GM06990 (cell line): ENCODE data around the gene PHACTR2.

ENCODE experiments used
- DNase-seq: peaks from one replicate; pipeline ENCODE4 v3.0.0-alpha.2; 2011; ENCODE audit not compliant: insufficient read length; ENCODE audit errors: extremely low read depth
- H3K27me3 ChIP-seq: replicated peaks from 2 replicates; pipeline ENCODE4 v1.6.0; 2011; ENCODE audit warnings: low read length; ENCODE audit not compliant: control insufficient read depth, insufficient read depth
- H3K36me3 ChIP-seq: 2 replicates; pipeline ENCODE4 v1.5.1; 2011; ENCODE audit warnings: low read length; ENCODE audit not compliant: control insufficient read depth, insufficient read depth
- H3K4me3 ChIP-seq: replicated peaks from 2 replicates; pipeline ENCODE4 v1.5.1; 2011; ENCODE audit warnings: low read depth, mild to moderate bottlenecking, control low read depth, low read length
- TF ChIP-seq, protein P1 (sequence below): IDR thresholded peaks from 2 replicates; pipeline ENCODE4 v1.5.1; 2011; ENCODE audit warnings: low read length, control low read depth, mild to moderate bottlenecking, inconsistent platforms; ENCODE audit not compliant: insufficient read depth, poor library complexity, severe bottlenecking

The PHACTR2 gene

GRCh38 chr6:143687591-143687990, 9.8 kb downstream of the PHACTR2 start:
- H3K36me3 ChIP-seq, result no peaks in the 10 kb centered on the region
- H3K4me3 ChIP-seq, result no peak overlapping the region
- no peaks in the 10 kb centered on the region for H3K27me3 ChIP-seq
- TF ChIP-seq, protein P1, sequence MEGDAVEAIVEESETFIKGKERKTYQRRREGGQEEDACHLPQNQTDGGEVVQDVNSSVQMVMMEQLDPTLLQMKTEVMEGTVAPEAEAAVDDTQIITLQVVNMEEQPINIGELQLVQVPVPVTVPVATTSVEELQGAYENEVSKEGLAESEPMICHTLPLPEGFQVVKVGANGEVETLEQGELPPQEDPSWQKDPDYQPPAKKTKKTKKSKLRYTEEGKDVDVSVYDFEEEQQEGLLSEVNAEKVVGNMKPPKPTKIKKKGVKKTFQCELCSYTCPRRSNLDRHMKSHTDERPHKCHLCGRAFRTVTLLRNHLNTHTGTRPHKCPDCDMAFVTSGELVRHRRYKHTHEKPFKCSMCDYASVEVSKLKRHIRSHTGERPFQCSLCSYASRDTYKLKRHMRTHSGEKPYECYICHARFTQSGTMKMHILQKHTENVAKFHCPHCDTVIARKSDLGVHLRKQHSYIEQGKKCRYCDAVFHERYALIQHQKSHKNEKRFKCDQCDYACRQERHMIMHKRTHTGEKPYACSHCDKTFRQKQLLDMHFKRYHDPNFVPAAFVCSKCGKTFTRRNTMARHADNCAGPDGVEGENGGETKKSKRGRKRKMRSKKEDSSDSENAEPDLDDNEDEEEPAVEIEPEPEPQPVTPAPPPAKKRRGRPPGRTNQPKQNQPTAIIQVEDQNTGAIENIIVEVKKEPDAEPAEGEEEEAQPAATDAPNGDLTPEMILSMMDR, result no peak
- DNase-seq, result no peak

GRCh38 chr6:143688681-143689080, 10.9 kb downstream of the PHACTR2 start:
- Histone ChIP-seq H3K4me3 (no peak overlapping the region), H3K36me3 (no peaks in the 10 kb centered on the region), H3K27me3 (no peaks in the 10 kb centered on the region)
- TF ChIP-seq, protein P1, result no peak
- no peak for DNase-seq

- no peaks in the 10 kb centered on the region for H3K27me3 ChIP-seq
These were observed 12.1 kb downstream of the PHACTR2 start for GRCh38 chr6:143689852-143690251.

GRCh38 chr6:143691155-143691554, 13.4 kb downstream of the PHACTR2 start:
- no peak overlapping the region for H3K4me3 ChIP-seq
- DNase-seq, result no peak
- no peaks in the 10 kb centered on the region for H3K27me3 ChIP-seq

More at GRCh38 chr6:143689852-143690251, 12.1 kb downstream of the PHACTR2 start:
- H3K36me3 ChIP-seq, result no peaks in the 10 kb centered on the region
- no peak overlapping the region for H3K4me3 ChIP-seq
- DNase-seq, result no peak
- TF ChIP-seq, protein P1, result no peak

DNA sequence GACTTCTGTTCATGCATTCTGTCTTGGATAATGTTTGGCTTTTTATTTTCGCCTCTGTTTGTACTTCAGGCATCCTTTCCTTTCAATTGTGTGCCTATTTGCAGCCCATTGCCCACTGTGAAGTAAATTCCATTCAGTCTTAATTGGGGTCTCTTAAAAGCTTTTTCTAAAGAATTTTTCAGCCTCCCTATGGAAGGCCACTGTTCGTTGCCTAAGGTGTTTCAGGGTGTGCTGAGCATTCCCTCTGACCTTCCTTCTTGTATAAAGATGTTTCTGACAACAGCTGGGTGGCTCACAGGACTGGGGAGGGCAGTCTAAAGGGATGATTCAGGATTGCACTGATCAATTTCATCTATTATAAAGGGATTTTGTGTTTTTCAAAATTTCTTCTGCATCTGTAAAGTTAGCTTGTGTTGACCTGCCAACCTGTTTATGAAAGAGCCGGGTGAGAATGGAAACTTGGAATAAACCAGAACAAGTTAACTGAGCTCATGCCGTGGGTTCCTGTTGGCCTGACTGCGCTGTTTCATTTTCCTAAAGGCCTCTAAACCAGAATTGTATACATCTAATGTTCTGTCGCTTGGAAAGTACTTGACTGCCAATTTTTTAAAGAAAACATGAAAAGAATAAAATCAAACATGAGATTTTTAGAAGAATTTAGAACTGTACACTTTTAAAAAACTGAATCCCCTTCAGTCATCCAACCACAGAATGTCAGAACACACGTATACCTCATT, 14.3 kb downstream of the PHACTR2 start:
- H3K4me3 ChIP-seq, result no peak overlapping the region
- DNase-seq, result no peak
- H3K36me3 ChIP-seq, result no peaks in the 10 kb centered on the region
- no peaks in the 10 kb centered on the region for H3K27me3 ChIP-seq
- TF ChIP-seq, protein P1, result no peak

More at GRCh38 chr6:143691155-143691554, 13.4 kb downstream of the PHACTR2 start:
- no peaks in the 10 kb centered on the region for H3K36me3 ChIP-seq
- TF ChIP-seq, protein P1, result no peak

- no peaks in the 10 kb centered on the region for H3K27me3 ChIP-seq
- no peaks in the 10 kb centered on the region for H3K36me3 ChIP-seq
- DNase-seq, result no peak
- no peak overlapping the region for H3K4me3 ChIP-seq
- TF ChIP-seq, protein P1, result no peak
These were observed 14.9 kb downstream of the PHACTR2 start for GRCh38 chr6:143692696-143693095.
